Liver (tissue), 2 donors: ENCODE measurements around the gene SLC27A4.

ENCODE experiments used
- RAD21 ChIP-seq, 2 donors: IDR thresholded peaks; 2 replicates each; pipeline ENCODE4 v1.6.1; 2016; ENCODE audit warnings: antibody characterized with exemption in 2 of 2, mild to moderate bottlenecking in 2 of 2
- TF ChIP-seq, protein P1 (sequence below): IDR thresholded peaks from 2 replicates; pipeline ENCODE4 v1.6.1; 2016; ENCODE audit warnings: antibody characterized with exemption, mild to moderate bottlenecking
- donor health status: healthy.

DNA sequence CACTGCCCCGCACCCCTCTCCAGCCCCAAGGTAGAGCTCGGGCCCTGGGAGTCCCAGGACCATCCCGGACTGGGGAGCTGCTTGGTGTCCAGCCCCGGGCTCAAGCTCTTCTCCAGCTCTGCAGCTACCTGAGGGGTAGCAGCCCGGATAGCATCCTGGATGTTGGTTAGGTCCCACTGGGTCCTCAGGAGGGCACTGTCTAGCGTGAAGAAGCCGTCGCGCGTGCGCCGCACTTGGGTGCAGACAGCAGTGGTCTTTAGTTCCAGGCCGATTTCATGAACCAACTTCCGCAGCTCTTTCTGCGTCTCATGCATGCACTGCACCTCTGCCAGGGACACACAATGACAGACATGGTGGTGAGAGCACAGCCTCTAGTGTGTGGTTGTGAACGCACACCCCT lies 30.8 kb upstream of the SLC27A4 start:
- TF ChIP-seq, protein P1, sequence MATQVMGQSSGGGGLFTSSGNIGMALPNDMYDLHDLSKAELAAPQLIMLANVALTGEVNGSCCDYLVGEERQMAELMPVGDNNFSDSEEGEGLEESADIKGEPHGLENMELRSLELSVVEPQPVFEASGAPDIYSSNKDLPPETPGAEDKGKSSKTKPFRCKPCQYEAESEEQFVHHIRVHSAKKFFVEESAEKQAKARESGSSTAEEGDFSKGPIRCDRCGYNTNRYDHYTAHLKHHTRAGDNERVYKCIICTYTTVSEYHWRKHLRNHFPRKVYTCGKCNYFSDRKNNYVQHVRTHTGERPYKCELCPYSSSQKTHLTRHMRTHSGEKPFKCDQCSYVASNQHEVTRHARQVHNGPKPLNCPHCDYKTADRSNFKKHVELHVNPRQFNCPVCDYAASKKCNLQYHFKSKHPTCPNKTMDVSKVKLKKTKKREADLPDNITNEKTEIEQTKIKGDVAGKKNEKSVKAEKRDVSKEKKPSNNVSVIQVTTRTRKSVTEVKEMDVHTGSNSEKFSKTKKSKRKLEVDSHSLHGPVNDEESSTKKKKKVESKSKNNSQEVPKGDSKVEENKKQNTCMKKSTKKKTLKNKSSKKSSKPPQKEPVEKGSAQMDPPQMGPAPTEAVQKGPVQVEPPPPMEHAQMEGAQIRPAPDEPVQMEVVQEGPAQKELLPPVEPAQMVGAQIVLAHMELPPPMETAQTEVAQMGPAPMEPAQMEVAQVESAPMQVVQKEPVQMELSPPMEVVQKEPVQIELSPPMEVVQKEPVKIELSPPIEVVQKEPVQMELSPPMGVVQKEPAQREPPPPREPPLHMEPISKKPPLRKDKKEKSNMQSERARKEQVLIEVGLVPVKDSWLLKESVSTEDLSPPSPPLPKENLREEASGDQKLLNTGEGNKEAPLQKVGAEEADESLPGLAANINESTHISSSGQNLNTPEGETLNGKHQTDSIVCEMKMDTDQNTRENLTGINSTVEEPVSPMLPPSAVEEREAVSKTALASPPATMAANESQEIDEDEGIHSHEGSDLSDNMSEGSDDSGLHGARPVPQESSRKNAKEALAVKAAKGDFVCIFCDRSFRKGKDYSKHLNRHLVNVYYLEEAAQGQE: no peak
- no peak for TF ChIP-seq RAD21 (IDR thresholded peaks at IDR 0.05)
